Thyroid gland (tissue), 4 donors: ENCODE results near the gene PISD.

Source experiments
- CTCF ChIP-seq, 6 experiments: fragments of 200-600 bp in 3 of 6; fragments of 450-650 bp in 3 of 6; sonication (generic) in 3 of 6; IDR thresholded peaks; one replicate each; pipeline ENCODE4 v1.5.1; 2016 to 2019; ENCODE audit warnings: antibody characterized with exemption in 6 of 6, mild to moderate bottlenecking in 2 of 6, inconsistent platforms in 1 of 6, moderate library complexity in 1 of 6
- POLR2A ChIP-seq, 2 donors: fragments of 450-650 bp; IDR thresholded peaks; one replicate each; pipeline ENCODE4 v1.6.1; 2017; ENCODE audit warnings: antibody characterized with exemption in 2 of 2, mild to moderate bottlenecking in 2 of 2, moderate library complexity in 1 of 2

GRCh38 chr22:31647523-31648320 is 14.3 kb downstream of the PISD start:
- no peak for TF ChIP-seq POLR2A (IDR thresholded peaks at IDR 0.05)
- TF ChIP-seq CTCF (IDR thresholded peaks at IDR 0.05), result no peak
